ENCODE measurements around the gene SAMD14.

GRCh38 chr17:50118828-50119218 lies 11.1 kb downstream of the SAMD14 start:
- TF ChIP-seq CTCF (IDR thresholded peaks at IDR 0.05): no peak
- no peak for TF ChIP-seq POLR2A (IDR thresholded peaks at IDR 0.05)

All from right lobe of liver (tissue), 4 donors.